AG04450 (cell line): Measurements from ENCODE around the gene KRT9. TPM values are rescaled to one million over a fixed set of nuclear protein-coding genes. Genes with fewer than 3 reads are reported as not detected.

Source experiments
- CTCF ChIA-PET: fragments of 300-600, 350-600 bp; formaldehyde crosslinking; extraction: SDS; loops from one replicate; lab custom pipeline; 2022; ENCODE audit warnings: antibody characterized with exemption, inconsistent platforms; lab: Charles Lee
- POLR2A ChIA-PET: fragments of 350-600 bp; formaldehyde crosslinking; extraction: SDS; loops from one replicate; lab custom pipeline; 2021; ENCODE audit warnings: antibody characterized with exemption, inconsistent platforms; lab: Yijun Ruan, JAX
- DNase-seq: peaks from one replicate; pipeline ENCODE4 v3.0.0-alpha.2; 2011; ENCODE audit warnings: low read depth, low spot score
- H3K27ac ChIP-seq: one replicate; pipeline ENCODE4 v1.5.1; 2012; ENCODE audit warnings: low read depth, low read length, control low read depth
- H3K27me3 ChIP-seq: one replicate; pipeline ENCODE4 v1.6.0; 2012; ENCODE audit warnings: low read length; ENCODE audit not compliant: control insufficient read depth, insufficient read depth
- H3K4me3 ChIP-seq: 2 replicates; pipeline ENCODE4 v1.5.1; 2011; ENCODE audit warnings: mild to moderate bottlenecking, low read depth, low read length, control low read depth
- H3K9me3 ChIP-seq: 2 replicates; pipeline ENCODE4 v1.5.1; 2012; ENCODE audit warnings: low read length; ENCODE audit not compliant: control insufficient read depth, insufficient read depth
- polyA plus RNA-seq: library from polyadenylated mRNA; depleted of rRNA; stranded (reverse); fragments of >200 nt; gene quantifications from 2 replicates; pipeline ENCODE4 v1.2.3, GENCODE V29; 2011
- TF ChIP-seq, protein P1 (sequence below): IDR thresholded peaks from 2 replicates; pipeline ENCODE4 v1.5.1; 2011; ENCODE audit warnings: low read depth, low read length, control low read depth, inconsistent platforms

Gene KRT9
- polyA plus RNA-seq, 1 experiment = not detected

GRCh38 chr17:41599680-41600079 is 27.8 kb upstream of the KRT9 start:
- Histone ChIP-seq H3K27me3 (peaks cover 22% of the 10 kb centered on the region), H3K27ac (no peak overlapping the region), H3K9me3 (no peaks in the 10 kb centered on the region), H3K4me3 (no peak overlapping the region)
- ChIA-PET POLR2A (no interaction called here), CTCF (no interaction called here)
- DNase-seq = no peak
- TF ChIP-seq, protein P1, sequence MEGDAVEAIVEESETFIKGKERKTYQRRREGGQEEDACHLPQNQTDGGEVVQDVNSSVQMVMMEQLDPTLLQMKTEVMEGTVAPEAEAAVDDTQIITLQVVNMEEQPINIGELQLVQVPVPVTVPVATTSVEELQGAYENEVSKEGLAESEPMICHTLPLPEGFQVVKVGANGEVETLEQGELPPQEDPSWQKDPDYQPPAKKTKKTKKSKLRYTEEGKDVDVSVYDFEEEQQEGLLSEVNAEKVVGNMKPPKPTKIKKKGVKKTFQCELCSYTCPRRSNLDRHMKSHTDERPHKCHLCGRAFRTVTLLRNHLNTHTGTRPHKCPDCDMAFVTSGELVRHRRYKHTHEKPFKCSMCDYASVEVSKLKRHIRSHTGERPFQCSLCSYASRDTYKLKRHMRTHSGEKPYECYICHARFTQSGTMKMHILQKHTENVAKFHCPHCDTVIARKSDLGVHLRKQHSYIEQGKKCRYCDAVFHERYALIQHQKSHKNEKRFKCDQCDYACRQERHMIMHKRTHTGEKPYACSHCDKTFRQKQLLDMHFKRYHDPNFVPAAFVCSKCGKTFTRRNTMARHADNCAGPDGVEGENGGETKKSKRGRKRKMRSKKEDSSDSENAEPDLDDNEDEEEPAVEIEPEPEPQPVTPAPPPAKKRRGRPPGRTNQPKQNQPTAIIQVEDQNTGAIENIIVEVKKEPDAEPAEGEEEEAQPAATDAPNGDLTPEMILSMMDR = no peak

DNA sequence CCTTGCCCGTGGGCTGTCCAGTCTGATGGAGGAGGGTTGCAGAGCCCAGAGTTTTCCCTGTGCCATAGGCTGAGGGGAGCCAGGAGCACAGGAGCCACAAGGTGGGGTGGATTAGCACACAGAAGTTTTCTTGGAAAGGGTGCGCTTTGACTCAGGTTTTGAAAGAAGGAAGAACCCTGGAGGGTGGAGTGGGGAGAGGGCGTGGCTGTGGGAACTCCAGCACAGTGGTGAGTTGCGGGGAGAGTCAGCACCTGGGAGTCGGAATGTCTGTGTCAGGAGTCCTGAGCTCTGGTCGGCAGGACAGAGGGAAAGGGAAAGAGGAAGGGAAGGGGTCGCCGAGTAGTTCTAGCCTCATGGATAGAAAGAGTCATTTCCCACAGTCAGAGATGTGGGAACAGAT is 23.7 kb upstream of the KRT9 start:
- POLR2A ChIA-PET = no interaction called here
- H3K9me3 ChIP-seq = no peaks in the 10 kb centered on the region
- H3K27me3 ChIP-seq = peaks cover 37% of the 10 kb centered on the region
- DNase-seq = no peak
- CTCF ChIA-PET = no interaction called here
- H3K27ac ChIP-seq = no peak overlapping the region
- H3K4me3 ChIP-seq = no peak overlapping the region
- TF ChIP-seq, protein P1 = no peak

- Histone ChIP-seq H3K4me3 (no peak overlapping the region), H3K27me3 (peaks cover 38% of the 10 kb centered on the region), H3K9me3 (no peaks in the 10 kb centered on the region), H3K27ac (no peak overlapping the region)
- TF ChIP-seq, protein P1 = no peak
- CTCF ChIA-PET = interaction anchor here (0.8 kb wide), 1 partner anchor 11 kb away, joined by 3 read pairs; no protein-coding TSS in a partner anchor
- POLR2A ChIA-PET = no interaction called here
- DNase-seq = no peak
Observed at GRCh38 chr17:41594363-41594915, 22.6 kb upstream of the KRT9 start.

DNA sequence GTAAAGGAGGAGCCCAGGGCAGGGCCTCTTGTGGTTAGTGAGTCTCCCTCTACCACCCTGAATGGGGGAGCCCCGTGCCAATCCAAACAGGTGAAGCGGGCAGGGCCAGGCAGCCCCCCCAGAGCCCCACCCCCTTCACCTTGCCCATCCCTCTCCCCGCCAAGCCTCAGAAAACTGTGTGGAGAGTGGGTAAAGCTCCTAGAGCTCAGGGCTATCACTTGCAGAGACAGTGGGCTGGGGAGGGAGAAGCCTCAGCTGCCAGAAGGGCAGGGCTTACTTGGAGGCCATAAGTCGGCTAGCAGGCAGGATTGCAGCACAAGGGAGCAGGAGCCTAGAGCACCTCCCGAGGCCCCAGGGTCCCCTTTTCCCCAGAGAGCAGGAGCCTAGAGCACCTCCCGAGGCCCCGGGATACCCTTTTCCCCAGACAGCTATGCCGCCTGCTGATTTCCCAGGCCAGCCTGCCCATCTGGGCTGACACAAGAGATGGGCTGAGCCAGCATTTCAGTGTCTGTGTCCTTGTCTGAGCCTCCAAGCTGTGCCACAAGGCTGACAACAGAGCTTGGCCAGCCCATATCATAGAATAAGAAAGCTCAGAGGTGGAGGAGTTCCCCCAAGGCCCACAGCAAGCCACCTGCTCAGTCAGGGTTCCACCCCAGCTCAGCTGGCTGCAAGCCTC is 21.6 kb upstream of the KRT9 start:
- Histone ChIP-seq H3K27ac (no peak overlapping the region), H3K27me3 (peaks cover 42% of the 10 kb centered on the region), H3K9me3 (no peaks in the 10 kb centered on the region), H3K4me3 (no peak overlapping the region)
- ChIA-PET CTCF (interaction anchor here (0.7 to 2.2 kb wide), 3 partner anchors 10 to 44 kb away, joined by 3 to 7 read pairs (median 4); no protein-coding TSS in a partner anchor), POLR2A (no interaction called here)
- no peak for DNase-seq
- TF ChIP-seq, protein P1 = no peak
